DMS114 treated with DMSO at 0.1 percent for 48 hours (cell line): ENCODE measurements around the gene ACE.
"Not testable (repeated sequence)": the region's sequence is repeated elsewhere in the genome, so short reads cannot be mapped to it uniquely, and the experiment has no call there.

Experiments used
- DNase-seq: peaks from one replicate; lab custom pipeline; 2025; ENCODE audit not compliant: unreplicated experiment; lab: John Stamatoyannopoulos, UW

ACE gene

GRCh38 chr17:63443053-63443452, 33.8 kb upstream of the ACE start:
- DNase-seq, result no peak

DNA sequence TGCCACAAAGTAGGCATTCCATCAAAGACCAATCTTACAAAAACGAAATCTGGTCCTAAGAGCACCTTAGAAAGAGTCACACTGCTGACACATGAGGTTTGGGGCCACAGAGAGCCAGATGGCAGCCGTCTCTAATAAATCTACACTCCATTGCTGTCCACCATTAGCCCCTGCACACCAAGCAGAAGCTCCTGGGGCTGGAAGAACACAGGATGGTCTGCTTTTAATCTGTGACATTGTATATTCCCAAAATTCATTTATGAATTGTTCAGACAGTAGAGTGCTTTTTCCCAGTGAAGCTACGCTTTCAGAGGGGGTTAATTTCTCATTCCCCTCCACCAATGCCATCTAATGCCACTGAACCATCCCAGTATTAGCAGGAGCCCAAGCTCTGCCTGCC, 32.4 kb upstream of the ACE start:
- no peak for DNase-seq

- no peak for DNase-seq
These were observed 31.8 kb upstream of the ACE start for GRCh38 chr17:63445065-63445464.

- DNase-seq, result no peak
These were observed 31.3 kb upstream of the ACE start for GRCh38 chr17:63445571-63445953.

DNA sequence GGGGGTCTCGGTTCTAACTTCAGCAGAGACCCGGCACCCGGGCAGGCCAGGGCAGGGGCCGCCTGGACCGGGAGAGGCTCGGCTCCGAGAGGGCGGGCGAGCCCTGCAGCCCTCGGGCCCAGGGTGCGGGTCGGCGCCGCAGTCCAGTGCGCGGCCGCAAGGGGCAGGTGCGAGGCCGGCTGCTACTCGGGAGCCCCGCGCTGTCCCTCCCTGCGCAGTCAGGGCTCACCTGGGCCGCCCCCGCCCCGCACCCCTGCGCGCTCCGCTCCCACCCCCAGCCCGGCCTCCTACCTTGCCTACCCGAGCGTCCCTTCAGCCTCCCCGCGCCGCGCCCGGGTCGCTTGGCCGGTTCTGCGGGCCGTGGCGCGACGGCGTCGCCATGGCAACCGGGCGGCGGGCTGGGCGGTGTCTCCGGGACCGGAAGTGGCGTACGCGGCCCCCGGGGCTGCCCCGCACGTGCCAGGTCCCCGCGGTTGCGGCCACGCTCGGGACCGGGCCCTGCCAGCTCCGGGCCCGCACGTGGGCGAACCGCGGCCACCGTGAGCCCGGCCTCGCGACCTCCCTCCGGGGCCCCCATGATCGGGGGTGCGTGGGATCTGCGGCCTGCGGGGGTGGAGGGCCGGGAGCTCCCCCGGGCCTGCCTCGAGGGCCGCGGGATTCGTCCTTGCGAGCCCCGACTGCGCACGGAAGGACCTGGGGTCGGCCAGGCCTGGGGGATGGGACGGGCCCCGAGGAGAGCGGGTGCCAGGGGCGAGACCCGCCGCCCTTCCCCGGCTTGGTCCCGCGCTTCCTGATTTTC, 30.7 kb upstream of the ACE start, which contains the start of gene CYB561:
TSS of gene CYB561 (minus strand) at position 353 of the 799 bp plus-strand sequence. CDS start 8,759 bp downstream, outside the sequence.
- DNase-seq, result peak; percentile 19

DNA sequence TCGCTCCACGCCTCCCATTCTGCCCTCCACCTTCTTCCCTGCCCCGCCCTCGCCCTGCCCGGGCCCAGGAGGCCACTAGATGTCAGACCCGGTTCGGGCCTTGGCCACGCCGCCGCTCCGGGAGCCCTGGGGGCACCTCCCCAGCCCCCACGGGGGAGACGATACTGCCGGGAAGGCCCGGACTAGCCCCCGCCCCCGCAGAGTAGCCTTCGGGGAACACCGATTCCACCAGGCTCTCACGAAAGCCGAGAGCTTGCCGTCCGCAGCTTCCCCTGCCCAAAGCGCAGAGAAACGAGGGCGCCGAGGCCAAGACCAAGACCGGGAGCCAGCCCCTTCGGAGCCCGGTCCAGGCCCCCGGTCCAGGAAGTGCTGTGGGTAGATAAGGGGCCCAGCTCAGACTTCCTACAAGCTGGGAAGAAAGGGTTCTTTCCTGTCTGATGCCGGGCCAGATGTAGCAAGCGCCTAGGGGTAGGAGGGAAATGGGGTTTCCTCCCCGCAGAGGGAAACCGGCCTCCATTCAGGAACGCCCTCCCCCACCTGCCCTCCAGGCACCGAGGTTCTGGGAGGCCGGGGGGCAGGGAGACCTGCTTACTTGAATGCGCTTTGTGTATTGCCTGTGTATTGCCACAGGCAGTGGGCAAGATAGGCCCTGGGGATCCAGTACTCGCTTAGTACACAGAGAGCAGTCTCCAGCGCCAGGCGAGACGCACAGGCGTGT, 29.9 kb upstream of the ACE start:
- DNase-seq, result no peak

DNA sequence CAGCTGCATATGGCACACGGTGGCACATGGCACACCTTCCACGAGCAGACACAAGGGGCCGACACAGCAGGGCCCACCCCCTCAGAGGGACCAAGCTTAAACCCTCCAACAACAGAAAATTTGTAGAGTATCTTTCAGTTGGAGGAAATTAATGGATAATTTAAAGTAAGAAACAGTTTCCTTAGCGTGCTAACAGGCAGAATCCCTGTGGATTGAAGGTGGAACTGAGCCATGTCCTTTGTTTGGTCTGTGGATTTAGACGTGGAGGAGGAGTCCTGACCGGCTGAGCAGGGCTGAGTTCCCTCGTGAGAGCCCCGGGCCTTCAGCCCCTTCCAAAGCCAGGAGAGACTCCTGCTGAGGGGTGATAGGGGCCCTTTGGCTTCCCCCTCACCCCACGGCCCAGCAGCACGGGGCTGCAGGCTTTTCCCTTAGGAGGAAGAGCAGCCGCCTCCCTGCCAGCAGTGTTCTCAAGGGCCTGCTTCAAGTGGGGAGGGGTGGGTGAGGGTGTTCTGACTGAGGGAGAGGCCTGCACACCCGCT, 29.3 kb upstream of the ACE start:
- DNase-seq, result no peak

GRCh38 chr17:63448655-63449054, 28.2 kb upstream of the ACE start:
- DNase-seq, result no peak

GRCh38 chr17:63450551-63450950, 26.3 kb upstream of the ACE start:
- no peak for DNase-seq

GRCh38 chr17:63451150-63451549, 25.7 kb upstream of the ACE start:
- no peak for DNase-seq

GRCh38 chr17:63452046-63452961, 24.6 kb upstream of the ACE start:
- DNase-seq, result no peak

DNA sequence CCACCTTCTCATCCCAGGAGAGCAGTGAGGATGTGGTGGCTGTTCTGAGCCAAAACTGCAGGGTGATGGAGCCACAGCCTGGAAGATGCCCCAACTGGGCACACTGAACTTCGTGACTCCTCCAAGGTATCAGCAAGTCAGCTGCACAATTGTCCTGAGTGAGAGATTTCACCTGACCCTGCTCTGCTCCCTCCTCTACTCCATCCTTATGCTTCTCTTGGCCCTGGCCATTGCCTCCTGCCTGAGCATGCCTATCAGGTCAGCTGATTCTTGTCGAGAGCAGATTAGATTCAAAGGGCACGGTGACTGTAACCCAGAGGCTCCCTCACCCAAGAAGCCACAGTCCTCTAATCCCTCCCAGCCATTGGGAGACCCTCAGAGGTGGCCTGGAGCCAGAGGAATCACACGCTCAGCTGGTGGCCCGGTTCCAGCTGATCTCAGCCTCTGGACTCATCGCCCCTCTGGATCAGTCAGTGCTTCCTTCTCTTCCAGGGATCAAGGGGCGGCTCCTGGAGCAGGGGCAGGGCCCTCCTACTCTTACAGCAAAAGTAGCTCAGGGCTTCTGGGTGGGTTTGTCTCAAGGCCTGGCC, 23.8 kb upstream of the ACE start:
- DNase-seq, result no peak

- not testable (repeated sequence) for DNase-seq
These were observed 22.5 kb upstream of the ACE start for GRCh38 chr17:63454357-63454756.

- no peak for DNase-seq
These were observed 21.9 kb upstream of the ACE start for GRCh38 chr17:63454915-63455314.

DNA sequence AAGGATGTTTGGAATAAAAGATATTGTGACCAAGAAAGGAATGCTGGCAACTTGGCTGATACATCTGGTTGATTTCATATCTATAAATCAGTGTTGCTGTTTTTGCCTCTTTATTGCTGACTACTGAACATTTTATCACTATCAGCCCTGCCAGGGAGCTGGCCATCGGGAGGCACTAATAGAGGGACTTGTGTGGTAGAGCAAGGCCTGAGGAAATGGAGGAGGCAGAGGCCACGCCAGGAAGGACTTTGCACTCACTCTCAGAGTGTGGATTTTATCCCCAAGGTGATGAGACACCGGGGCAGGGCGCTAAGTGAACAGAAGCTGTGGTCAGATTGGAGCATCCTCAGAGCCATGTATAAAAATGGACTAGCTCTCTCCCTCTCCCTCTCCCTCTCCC, 21.4 kb upstream of the ACE start:
- no peak for DNase-seq

- DNase-seq, result no peak
These were observed 18.4 kb upstream of the ACE start for GRCh38 chr17:63458478-63458877.

DNA sequence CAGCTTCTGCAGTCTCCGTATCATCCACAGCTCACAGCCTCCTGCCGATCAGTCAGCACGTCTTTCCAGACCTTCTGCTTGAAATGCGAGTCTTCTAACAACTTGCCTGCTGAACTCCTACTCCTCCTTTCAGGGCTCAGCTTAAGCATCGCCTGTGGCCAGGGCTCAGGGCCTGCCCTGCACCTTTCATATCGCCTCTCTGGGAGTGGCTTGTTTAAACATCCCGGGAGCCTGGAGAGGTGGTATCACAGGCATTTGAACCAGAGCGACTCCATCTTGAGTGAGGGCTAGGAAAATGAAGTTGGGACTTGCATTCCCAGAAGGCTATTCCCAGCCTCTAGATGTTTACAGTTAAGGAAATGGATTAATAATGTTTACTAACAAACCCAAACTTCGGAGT, 16.8 kb upstream of the ACE start:
- no peak for DNase-seq

DNA sequence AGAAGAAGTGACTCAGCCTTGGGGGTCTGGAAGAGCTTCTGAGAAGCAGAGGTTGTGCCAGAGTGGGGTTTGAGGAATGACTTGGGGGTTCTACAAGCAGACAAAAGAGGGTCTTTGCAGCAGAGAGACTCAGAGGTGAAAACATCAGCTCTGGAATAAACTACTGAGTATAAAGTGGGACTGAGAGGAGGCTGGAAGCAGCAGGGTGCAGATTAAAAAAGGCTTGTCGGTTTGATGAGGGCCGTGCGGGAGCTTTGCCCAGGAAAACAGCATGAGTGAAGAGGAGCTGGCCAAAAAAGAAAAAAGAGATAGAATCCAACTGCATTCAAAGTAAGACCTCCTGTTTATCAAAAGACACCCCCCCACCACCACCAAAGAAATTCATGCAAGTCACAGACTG, 13.1 kb upstream of the ACE start:
- DNase-seq, result no peak

DNA sequence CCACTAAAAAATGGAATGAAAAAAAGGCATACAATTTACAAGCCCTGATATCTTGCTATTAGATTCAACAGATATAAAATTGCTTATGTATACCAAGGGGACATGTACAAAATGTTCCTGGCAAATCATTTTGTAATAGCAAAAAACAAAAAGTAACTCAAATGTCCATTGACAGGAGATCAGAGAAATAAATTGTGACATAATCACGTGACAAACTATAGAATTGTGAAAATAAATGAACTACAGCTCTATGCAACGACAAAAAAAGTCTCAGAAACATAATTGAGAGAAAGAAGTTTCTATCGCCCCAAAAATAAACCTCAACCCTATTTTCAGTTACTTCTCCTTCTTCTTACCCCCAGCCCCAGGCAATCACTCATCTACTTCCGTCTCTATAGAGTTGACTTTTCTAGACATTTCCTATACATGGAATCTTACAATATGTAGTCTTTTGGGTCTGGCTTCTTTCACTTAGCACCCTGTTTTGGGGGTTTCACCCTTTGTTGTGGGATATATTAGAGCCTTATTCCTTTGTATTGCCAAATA, 12.1 kb upstream of the ACE start:
- no peak for DNase-seq

- not testable (repeated sequence) for DNase-seq
These were observed 8.8 kb upstream of the ACE start for GRCh38 chr17:63468099-63468498.
